Upper lobe of left lung (tissue), 4 donors: ENCODE measurements around the gene RB1.

ENCODE experiments used
- EP300 ChIP-seq, 4 donors: sonication (generic); formaldehyde crosslinking; IDR thresholded peaks; one replicate each; pipeline ENCODE4 v1.5.1; 2017; ENCODE audit warnings: antibody characterized with exemption in 4 of 4, control low read depth in 2 of 4
- POLR2AphosphoS5 ChIP-seq, 2 donors: sonication (generic); formaldehyde crosslinking; IDR thresholded peaks; one replicate each; pipeline ENCODE4 v1.5.1; 2017; ENCODE audit warnings: antibody characterized with exemption in 2 of 2
- TF ChIP-seq, protein P1 (sequence below), 6 experiments: fragments of 450-650 bp in 4 of 6; fragments of 200-600 bp in 2 of 6; sonication (generic) in 2 of 6; IDR thresholded peaks; one replicate each; pipeline ENCODE4 v1.5.1; 2016 to 2019; ENCODE audit warnings: antibody characterized with exemption in 6 of 6

DNA sequence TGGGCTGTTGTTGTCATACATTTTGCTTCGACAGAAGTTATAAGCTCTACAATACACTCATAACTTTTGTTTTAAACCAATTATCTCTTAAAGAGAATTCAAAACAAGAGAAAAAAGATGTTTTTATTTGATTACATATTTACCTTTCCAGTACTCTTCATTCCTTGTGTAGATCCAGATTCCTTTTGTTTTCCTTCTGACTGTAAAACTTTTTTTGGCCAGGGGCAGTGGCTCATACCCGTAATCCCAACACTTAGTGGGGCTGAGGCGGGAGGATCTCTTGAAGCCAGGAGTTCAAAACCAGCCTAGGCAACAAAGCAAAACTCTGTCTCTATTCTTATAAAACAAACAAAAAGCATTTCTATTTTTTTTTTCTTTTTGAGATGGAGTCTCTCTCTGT, 87.7 kb downstream of the RB1 start:
- TF ChIP-seq, protein P1, sequence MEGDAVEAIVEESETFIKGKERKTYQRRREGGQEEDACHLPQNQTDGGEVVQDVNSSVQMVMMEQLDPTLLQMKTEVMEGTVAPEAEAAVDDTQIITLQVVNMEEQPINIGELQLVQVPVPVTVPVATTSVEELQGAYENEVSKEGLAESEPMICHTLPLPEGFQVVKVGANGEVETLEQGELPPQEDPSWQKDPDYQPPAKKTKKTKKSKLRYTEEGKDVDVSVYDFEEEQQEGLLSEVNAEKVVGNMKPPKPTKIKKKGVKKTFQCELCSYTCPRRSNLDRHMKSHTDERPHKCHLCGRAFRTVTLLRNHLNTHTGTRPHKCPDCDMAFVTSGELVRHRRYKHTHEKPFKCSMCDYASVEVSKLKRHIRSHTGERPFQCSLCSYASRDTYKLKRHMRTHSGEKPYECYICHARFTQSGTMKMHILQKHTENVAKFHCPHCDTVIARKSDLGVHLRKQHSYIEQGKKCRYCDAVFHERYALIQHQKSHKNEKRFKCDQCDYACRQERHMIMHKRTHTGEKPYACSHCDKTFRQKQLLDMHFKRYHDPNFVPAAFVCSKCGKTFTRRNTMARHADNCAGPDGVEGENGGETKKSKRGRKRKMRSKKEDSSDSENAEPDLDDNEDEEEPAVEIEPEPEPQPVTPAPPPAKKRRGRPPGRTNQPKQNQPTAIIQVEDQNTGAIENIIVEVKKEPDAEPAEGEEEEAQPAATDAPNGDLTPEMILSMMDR (IDR thresholded peaks at IDR 0.05), result no peak
- TF ChIP-seq POLR2AphosphoS5 (IDR thresholded peaks at IDR 0.05) (no peak), EP300 (IDR thresholded peaks at IDR 0.05) (no peak)
